Vagina (tissue), 2 donors: ENCODE data around the gene MILR1.

Experiments
- CTCF ChIP-seq, 3 experiments: fragments of 450-650 bp in 2 of 3; fragments of 200-600 bp in 1 of 3; sonication (generic) in 1 of 3; IDR thresholded peaks; one replicate each; pipeline ENCODE4 v1.5.1; 2017 to 2019; ENCODE audit warnings: antibody characterized with exemption in 3 of 3, mild to moderate bottlenecking in 2 of 3, moderate library complexity in 2 of 3
- POLR2AphosphoS5 ChIP-seq, 2 donors: sonication (generic); formaldehyde crosslinking; IDR thresholded peaks; one replicate each; pipeline ENCODE4 v1.9.0; 2017; ENCODE audit warnings: antibody characterized with exemption in 2 of 2, mild to moderate bottlenecking in 2 of 2, low read depth in 1 of 2; ENCODE audit not compliant: insufficient read depth in 1 of 2

- TF ChIP-seq CTCF (IDR thresholded peaks at IDR 0.05) = no peak
- TF ChIP-seq POLR2AphosphoS5 (IDR thresholded peaks at IDR 0.05; ENCODE audit: insufficient read depth in 1 of 2, low read depth in 1 of 2) = no peak
Observed at GRCh38 chr17:64515829-64516228, 66.9 kb downstream of the MILR1 start.
